ENCODE results near the gene ROBO2.

ROBO2 gene

GRCh38 chr3:77602722-77603121 is 562.8 kb downstream of the ROBO2 start:
- DNase-seq: no peak

- no peak for DNase-seq
These were observed 565.4 kb downstream of the ROBO2 start for GRCh38 chr3:77605308-77605707.

- DNase-seq: no peak
These were observed 566.0 kb downstream of the ROBO2 start for GRCh38 chr3:77605865-77606264.

DNA sequence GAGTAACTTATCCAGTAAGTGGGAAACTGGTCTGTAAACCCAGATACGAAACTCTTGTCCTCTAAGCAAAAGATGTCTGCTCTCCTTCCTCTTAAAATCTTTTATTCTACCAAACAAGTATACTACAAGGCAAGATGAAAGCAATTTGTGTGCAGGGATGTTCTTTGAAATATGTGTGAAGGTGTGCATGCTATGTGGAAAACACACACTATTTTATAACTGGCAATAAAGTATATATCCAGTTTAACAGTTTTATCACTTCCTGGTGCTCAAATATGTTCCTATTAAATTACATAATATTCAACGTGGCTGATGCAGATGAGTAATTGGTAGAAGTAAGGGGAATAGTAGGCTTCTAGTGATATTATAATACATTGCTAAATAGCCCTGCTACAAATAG is 566.5 kb downstream of the ROBO2 start:
- DNase-seq: no peak

GRCh38 chr3:77618686-77619085 is 578.8 kb downstream of the ROBO2 start:
- no peak for DNase-seq

GRCh38 chr3:77620009-77620408 is 580.1 kb downstream of the ROBO2 start:
- DNase-seq: no peak

- no peak for DNase-seq
These were observed 583.6 kb downstream of the ROBO2 start for GRCh38 chr3:77623500-77623899.

DNA sequence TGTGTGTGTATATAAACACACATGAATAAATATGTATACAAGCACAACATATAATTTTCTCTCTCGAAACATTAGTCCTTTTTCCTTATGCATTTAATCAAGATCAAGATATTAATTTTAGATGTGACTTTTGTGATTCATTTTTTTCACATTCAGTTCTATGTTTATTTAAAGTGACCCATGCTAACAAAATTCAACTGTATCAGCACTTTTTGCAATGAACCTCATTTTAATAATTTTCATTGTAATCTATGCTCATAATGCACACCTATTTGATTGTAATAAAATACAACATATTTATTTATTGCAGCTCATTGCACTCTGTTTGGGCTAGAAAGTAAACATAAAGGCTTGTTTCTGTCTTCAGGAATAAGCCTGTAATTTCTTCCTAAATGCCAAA is 586.3 kb downstream of the ROBO2 start:
- no peak for DNase-seq

- DNase-seq: no peak
These were observed 608.3 kb downstream of the ROBO2 start for GRCh38 chr3:77648214-77648613.

DNA sequence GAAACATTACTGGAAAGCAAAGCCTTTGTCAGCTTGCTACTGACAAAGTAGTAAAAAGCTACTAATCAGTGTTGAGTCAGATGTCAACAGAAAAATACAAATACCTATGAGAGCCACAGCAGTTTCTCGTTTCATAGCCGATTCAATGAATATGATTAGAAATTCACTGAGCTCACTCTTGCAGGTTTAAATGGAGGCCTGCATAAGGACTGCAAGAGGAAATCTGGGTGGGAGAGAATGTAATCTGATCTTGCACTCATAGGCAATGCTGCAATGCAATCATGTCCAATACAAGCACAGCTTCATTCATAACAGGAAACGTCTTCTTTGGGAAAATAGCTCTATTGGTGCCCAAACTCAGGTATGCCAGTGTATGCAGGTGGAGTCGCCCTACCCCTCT is 608.8 kb downstream of the ROBO2 start:
- no peak for DNase-seq

DNA sequence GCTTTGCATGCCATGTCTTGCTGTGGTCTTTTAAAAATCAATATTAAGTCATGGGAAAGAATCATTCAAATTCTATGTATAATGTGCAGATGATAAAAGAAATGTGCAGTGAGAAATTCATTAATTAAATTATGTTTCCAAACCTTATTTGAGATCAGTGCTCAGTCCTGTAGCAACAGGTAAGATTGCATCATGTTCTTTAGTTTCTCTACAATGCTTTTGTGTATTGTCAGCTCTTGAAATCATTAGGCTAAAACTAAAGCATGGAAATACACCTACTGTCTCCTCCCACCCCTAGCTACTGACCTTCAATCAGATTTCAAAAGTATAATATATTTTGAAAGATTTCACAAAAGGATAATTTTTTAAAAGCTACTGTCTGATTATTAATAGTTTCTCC is 612.7 kb downstream of the ROBO2 start:
- no peak for DNase-seq

DNA sequence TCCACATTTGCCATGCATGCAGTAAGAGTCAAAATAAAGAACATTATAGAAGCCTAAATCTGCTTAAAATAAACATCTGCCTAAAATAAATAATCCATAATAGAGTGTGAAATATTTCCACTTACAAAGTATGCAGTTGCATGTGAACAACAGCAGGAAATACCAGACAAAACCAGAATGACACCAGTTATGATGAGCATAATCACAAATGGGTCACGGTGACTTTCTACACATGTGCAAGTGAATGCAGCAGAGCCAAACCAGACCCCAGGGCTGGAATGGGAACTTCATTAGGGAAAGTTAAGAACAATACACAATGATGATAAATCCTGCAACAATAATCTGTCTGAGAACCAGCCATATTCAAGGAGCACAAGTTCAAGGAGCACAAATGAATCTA is 615.5 kb downstream of the ROBO2 start:
- DNase-seq: no peak

DNA sequence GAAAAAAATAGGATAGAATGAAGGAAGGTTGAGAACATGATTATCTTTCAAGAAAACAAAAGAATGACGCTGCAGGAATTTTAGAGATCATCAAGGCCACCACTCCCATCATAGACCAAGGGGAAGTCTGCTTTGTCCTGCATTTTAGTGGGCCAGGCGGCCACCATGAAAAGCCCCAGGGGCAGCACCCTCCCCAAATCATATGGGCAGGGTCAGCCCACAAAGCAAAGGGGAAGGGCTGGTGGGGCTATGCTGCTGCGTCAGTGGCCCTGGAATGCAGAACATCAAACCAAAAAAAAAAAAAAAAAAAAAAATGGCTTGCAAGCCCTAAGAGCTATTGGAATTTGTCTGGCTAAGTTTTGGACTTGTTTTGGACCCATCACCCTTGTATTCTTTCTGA is 620.8 kb downstream of the ROBO2 start:
- DNase-seq: no peak

DNA sequence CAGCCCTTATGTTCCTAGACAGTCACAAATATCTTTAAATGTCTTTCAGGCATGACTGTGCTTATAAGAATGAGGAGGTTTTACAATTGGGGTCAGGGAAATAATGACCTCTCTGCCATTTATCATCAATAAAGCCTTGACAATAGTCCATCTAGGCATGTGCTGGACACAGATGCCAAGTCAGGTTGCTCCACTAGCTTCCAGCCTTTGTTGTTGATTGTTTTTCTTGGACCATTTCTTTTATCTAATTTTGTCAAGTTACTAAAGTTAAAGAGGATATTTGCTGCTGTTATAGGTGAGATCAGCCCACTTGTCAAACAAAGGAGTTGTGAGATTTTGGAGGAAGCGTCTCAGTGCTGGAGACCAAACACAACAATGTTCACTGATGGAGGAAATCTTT is 628.0 kb downstream of the ROBO2 start:
- no peak for DNase-seq

- no peak for DNase-seq
These were observed 628.5 kb downstream of the ROBO2 start for GRCh38 chr3:77668376-77668775.

GRCh38 chr3:77672016-77672415 is 632.1 kb downstream of the ROBO2 start:
- no peak for DNase-seq

GRCh38 chr3:77682162-77682561 is 642.3 kb downstream of the ROBO2 start:
- no peak for DNase-seq

DNA sequence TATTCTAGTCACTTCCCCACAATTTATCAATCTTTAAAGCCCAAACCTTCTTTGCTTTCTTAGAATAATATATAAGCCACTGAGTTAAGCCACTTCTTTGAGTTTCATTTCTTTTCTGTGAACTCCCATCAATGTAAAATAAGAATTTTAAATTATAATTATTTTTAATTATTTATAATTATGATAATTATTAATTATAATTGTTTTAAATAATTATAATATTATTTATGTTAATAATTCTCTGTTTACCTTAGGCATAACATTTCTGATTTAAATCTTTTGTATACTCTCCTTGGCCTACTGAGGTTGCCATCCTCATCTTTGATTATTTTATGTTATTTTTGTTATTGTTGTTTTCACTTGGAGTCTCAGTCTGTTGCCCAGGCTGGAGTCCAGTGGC is 644.2 kb downstream of the ROBO2 start:
- no peak for DNase-seq

- no peak for DNase-seq
These were observed 645.8 kb downstream of the ROBO2 start for GRCh38 chr3:77685713-77686112.

DNA sequence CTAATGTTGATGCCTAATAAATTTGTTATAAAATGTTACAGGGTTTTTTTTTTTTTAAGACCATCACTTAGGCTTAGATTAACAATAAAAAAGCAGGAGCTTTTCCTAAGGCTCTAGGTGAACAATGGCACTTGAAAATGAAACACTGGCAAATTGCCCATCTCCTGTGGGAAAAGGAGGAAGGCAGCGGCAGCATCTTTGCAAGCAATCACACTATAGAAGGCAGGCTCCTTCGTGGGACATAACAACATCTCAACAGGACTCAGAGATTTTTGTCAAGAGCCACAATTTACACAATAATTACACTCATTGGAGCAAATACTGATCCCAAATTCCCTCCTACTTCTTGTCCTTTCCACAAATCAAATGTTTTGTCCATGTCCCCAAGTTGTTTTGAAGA is 646.7 kb downstream of the ROBO2 start:
- DNase-seq: no peak

- DNase-seq: no peak
These were observed 647.6 kb downstream of the ROBO2 start for GRCh38 chr3:77687545-77687944.

DNA sequence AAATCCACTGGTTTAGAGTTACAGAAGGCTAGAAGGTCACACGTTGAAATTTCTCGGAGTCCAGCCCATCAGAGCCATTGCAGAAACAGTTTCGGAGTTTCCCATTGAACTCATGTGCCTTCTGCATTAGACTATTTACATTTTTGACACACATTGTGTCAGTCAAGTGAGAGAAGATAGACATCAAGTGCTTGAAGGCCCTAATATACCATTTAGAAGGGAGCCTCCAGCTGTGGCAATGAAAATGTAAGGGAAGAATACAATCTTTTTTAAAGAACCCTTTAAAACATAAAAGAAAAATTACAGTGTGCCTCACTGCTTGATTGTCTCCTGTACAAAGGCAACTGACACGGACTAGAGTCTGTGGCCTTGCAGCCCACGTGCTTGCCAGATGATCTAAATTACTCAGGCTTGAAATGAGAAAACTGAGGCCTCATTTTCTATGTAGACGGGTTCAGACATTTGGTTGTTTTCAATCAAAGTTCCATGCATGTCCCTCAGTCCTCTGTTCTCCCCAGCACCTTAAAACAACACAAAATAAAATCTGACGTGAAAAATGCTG is 650.5 kb downstream of the ROBO2 start:
- DNase-seq: no peak

DNA sequence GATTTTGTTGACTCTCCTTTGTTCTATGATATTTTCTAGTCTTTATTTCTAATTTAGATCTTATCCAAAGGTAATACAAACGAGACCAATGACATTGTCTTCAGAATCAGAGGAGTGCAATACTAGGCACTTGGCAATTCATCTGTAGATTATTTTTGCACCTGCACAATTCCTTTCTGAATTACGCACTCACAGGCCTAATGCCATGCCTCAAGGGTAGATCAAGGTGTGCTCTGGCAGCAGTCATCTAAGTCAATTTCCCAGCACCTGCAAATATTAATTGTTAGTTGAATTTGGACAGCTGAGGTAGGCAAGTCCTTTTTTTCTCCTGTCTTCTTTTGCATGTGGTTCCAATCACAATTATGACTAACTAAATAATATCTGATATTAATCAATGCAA is 653.2 kb downstream of the ROBO2 start:
- DNase-seq: no peak

DNA sequence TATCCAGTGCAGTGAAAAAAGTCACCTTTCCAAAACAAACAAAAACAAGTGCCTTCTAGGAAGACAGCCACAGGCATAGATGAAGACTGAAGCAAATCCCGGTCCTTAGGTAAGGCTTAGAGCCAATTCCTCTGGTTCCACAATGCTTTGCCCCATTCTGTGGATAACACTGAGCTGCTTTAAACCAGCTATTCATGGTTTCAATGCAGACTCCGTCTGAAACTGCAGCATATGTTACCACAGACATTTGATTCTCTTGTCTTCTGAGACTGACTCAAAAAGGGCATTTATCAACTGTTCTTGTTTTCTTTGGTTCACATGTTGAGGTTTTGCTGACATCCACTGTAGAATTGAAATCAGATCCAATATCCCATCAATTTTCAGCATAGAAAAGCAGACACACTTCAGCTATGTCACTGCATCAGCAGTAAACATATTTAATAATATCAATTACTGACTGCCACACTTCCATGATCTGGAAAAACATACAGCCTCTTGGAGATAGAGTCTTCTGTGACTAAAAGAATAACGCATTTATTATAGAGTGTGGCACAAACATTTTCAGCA is 659.3 kb downstream of the ROBO2 start:
- no peak for DNase-seq

Data from activated T-cell treated with anti-CD3 and anti-CD28 coated beads, Interleukin-2, amount 50 U/mL, for 48 hours (primary cell).